ENCODE results near the gene ENHO. TPM values are rescaled to one million over a fixed set of nuclear protein-coding genes. Genes with fewer than 3 reads are reported as not detected.

Gene ENHO
- total and polyA plus RNA-seq, 8 donors: 1.2 to 63.8 (median 11.4) TPM; not detected in 2

DNA sequence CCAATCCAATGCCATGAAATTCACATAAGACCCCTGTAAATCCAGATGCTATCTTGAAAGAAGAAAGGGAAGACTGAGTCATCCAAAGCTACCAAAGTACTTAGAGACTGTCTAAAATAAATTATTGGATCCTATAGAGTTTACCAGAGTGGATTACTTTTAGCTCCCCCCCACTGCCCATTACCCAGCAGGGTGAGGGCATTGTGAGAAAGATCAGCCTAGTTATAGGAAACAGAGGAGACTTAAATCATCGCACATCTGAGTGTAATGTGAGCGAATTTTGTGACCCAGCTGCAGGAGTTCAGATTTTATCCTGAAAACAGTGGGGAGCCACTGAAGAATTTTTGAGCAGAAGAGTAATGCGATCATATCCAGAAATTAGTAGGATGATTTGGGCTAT is 1.6 kb upstream of the ENHO start:
- Histone ChIP-seq H3K27ac (no peak overlapping the region), H3K36me3 (no peaks in the 10 kb centered on the region), H3K4me1 (peaks cover 3 to 17% (median 13%) of the 10 kb centered on the region in 4 donors), H3K4me3 (no peak overlapping the region), H3K27me3 (peaks cover 0 to 9% (median 0%) of the 10 kb centered on the region in 3 donors), H3K9me3 (no peaks in the 10 kb centered on the region)
- intact Hi-C loops (cut with DNase I; ENCODE audit: low total_unique reads): no loop called here
- 84 to 91% (median 89%) methylated on average over 3 of the region's 3 CpGs for WGBS, 5 donors
- no peak for DNase-seq
- TF ChIP-seq EP300 (IDR thresholded peaks at IDR 0.05): no peak
- TF ChIP-seq, protein P1, sequence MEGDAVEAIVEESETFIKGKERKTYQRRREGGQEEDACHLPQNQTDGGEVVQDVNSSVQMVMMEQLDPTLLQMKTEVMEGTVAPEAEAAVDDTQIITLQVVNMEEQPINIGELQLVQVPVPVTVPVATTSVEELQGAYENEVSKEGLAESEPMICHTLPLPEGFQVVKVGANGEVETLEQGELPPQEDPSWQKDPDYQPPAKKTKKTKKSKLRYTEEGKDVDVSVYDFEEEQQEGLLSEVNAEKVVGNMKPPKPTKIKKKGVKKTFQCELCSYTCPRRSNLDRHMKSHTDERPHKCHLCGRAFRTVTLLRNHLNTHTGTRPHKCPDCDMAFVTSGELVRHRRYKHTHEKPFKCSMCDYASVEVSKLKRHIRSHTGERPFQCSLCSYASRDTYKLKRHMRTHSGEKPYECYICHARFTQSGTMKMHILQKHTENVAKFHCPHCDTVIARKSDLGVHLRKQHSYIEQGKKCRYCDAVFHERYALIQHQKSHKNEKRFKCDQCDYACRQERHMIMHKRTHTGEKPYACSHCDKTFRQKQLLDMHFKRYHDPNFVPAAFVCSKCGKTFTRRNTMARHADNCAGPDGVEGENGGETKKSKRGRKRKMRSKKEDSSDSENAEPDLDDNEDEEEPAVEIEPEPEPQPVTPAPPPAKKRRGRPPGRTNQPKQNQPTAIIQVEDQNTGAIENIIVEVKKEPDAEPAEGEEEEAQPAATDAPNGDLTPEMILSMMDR (IDR thresholded peaks at IDR 0.05): no peak
- TF ChIP-seq POLR2AphosphoS5 (IDR thresholded peaks at IDR 0.05): no peak
- no peak for TF ChIP-seq POLR2A (IDR thresholded peaks at IDR 0.05)

DNA sequence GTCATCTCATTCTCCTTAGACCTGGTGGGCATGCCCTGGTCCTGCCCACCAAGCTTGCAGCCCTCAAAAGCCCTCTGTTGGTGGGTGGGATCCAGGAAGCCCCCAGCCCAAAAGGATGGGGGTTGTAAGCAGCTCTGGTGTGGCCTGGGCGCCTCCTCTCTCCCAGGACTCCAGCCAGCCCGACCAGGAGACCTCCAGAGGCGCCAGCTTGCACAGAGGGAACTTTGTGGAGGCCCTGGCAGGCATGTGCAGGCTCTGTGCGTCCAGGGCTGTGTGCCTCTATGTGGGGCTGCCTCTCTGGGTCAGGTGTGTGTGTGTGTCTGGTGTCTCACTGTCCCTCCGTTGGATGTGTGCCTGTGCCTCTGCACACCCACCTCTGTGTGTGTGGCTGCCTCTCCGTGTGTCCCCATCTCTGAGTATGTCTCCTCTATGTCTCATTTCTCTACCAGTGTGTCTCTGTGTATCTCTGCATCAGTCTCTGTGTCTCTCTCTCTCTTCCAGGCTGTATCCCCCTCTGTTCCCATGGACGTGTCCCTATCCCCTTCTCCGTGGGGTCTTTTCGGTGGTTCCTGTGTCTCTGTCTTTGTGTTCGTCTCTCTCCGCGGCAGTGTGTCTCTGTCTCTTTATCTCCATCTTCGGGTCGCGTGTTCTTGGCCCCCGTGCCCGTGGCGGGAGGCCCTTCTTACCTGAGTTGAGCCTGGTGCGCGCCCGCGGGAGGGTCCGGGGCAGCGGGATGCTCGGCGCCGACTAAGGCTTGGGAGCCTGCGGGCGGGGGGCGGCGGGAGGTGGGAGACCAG is 501 bp downstream of the ENHO start:
- peaks cover 0 to 9% (median 0%) of the 10 kb centered on the region in 3 donors for H3K27me3 ChIP-seq
- WGBS, 5 donors: 14 to 36% (median 16%) methylated on average over 14 to 31 of the region's 31 CpGs
- intact Hi-C loops (cut with DNase I; ENCODE audit: low total_unique reads): no loop called here

DNA sequence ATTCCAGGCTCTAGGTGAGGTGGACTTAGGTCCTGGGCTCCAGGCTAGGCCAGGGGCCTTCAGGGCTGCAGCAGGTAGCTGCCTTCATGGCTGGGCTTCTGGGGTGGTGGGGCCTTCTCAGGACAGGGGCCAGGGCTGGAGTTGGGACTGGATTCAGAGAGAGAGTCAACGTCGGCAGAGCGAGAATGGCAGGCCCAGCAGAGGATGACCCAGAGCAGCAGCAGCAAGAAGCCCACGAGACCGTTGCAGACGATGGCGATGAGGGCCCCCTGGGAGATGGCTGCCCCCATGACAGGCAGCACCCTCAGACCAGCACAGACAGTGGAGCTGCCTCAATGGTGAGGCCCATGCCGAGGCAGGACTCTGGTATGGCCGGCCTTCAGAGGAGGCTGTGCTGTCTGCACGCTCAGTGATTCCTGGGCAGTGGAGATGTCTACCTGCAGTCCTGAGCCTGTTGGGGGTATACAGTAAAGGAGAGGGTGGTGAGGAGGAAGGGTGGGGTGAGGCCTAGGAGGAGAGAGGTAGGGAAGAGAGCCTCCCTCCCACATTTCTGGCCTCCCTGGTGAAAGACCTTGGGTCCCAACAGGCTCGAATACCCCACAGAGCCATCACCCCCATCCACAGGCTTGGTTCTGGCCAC is 1.3 kb downstream of the ENHO start:
- TF ChIP-seq POLR2AphosphoS5 (IDR thresholded peaks at IDR 0.05) (no peak), EP300 (IDR thresholded peaks at IDR 0.05) (no peak), POLR2A (IDR thresholded peaks at IDR 0.05) (no peak)
- TF ChIP-seq, protein P1 (IDR thresholded peaks at IDR 0.05): no peak
- H3K9me3 ChIP-seq: no peaks in the 10 kb centered on the region
- no peaks in the 10 kb centered on the region for H3K36me3 ChIP-seq
- H3K4me3 ChIP-seq: peak overlapping the region in 1 of 4 donors; percentile 55
- H3K27me3 ChIP-seq: peaks cover 0 to 9% (median 0%) of the 10 kb centered on the region in 3 donors
- H3K4me1 ChIP-seq: peaks cover 3 to 17% (median 13%) of the 10 kb centered on the region in 4 donors
- intact Hi-C loops (cut with DNase I; ENCODE audit: low total_unique reads): no loop called here
- H3K27ac ChIP-seq: no peak overlapping the region
- DNase-seq: no peak
- WGBS, 5 donors: 87 to 98% (median 94%) methylated on average over 11 of the region's 11 CpGs

More for the DNA sequence above, 501 bp downstream of the ENHO start:
- no peak for TF ChIP-seq EP300 (IDR thresholded peaks at IDR 0.05)
- TF ChIP-seq, protein P1 (IDR thresholded peaks at IDR 0.05): no peak
- peak overlapping the region in 2 of 5 donors; percentile 56 to 75 for H3K27ac ChIP-seq
- peak overlapping the region; percentile 53 to 58 (median 54) for H3K4me3 ChIP-seq
- H3K36me3 ChIP-seq: no peaks in the 10 kb centered on the region
- DNase-seq: no peak
- no peaks in the 10 kb centered on the region for H3K9me3 ChIP-seq
- H3K4me1 ChIP-seq: peaks cover 3 to 17% (median 13%) of the 10 kb centered on the region in 4 donors

DNA sequence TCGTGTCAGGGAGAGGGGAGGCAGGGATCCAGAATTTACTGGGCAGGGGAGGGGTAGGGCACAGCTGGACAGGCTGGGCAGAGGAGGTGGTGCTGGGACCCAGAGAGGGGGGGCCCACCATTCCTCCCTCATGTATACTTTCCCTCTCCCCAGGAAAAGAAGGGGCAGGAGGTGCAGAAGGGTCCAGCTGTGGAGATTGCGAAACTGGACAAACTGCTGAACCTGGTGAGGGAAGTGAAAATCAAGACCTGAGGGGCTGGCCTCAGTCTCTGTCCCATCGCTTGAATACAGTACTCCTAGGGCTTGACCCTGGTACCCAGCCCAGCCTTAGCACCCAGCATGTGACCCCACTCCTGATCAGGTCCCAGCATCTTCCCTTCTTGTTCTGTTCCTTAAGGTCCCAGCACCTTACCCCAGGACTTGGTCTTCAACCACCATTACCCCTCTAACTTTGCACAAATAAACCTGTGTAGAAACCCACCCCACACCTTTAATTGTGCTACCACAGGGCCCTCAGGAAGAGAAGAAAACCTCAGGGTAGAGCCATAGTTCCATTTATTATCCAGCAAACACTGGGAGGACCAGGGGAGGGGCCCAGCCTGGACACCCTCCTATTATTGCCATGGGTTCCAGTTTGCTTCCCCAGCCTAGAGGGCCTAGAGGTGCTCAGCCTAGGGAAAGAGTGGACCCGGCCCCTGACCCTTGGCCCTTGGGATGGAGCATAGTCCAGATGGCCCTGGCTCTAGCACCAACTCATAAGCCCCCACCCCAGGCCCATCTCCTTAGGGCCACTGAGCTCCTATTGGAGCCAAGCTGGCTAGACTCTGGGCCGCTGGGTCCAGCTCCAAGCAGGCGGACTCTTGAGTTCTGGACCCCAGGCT is 2.0 kb downstream of the ENHO start:
- H3K27me3 ChIP-seq: peaks cover 0 to 9% (median 0%) of the 10 kb centered on the region in 3 donors
- intact Hi-C loops (cut with DNase I; ENCODE audit: low total_unique reads): no loop called here
- DNase-seq: no peak

More for the DNA sequence above, 2.0 kb downstream of the ENHO start:
- 90 to 93% (median 92%) methylated on average over 5 to 6 of the region's 6 CpGs for WGBS, 5 donors
- Histone ChIP-seq H3K36me3 (no peaks in the 10 kb centered on the region), H3K4me1 (peaks cover 3 to 17% (median 13%) of the 10 kb centered on the region in 4 donors), H3K27ac (no peak overlapping the region), H3K4me3 (no peak overlapping the region), H3K9me3 (no peaks in the 10 kb centered on the region)
- TF ChIP-seq EP300 (IDR thresholded peaks at IDR 0.05) (no peak), POLR2A (IDR thresholded peaks at IDR 0.05) (no peak), POLR2AphosphoS5 (IDR thresholded peaks at IDR 0.05) (no peak)
- TF ChIP-seq, protein P1 (IDR thresholded peaks at IDR 0.05): no peak
